Measurements from ENCODE around the gene VRK2. TPM values are rescaled to one million over a fixed set of nuclear protein-coding genes. Genes with fewer than 3 reads are reported as not detected.

VRK2 gene
- total RNA-seq, 8 experiments from 2014 or later = 1.8 to 26.6 (median 9.7) TPM

DNA sequence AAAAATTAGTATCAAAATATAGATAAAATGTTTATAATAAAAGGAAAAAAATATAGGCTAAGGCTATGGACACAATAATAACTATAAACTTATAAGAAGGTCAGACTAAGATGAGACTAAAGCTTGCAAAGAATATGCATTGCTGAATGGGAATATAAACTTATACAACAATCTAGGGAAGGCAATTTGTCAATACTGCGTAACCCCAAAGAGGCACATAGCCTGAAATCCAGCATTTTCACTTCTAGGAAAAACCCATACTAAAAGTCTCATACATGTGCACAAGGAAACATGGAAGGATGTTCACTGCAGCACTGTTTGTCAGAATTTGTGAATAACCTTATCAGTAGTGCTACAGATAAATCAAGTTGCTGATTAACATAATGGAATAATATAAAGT, 149.1 kb downstream of the VRK2 start:
- in situ Hi-C loops (cut with MboI; ENCODE audit: low pct_unique_long_range_greater_than_20kb in 2 of 9, low sequenced_read_pairs in 9 of 9, unreplicated experiment in 9 of 9) = no loop called here
- ATAC-seq (replicated peaks in 6 of 8) = no peak
- WGBS, 10 experiments = 83 to 100% (median 100%) methylated on average over 1 of the region's 1 CpG; no CpG with 5 or more reads in 3 of the 10 experiments

DNA sequence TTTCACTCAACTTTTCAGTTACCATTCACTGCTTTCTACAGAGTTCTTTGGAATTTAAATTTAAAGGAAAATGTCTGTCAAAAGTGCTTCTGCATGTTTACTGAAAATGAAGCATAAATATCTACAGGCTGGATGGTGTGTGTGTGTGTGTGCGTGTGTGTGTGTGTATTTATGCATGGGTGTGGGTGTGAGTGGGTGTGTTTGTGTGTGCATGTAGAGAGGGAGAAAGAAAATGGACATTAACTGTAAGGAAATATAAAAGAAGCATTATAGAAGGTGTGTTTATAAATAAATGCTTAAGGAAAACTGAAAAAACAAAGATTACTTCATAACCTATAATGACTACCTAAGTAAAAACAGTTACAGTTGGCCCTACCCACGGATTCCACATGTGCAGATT, 151.3 kb downstream of the VRK2 start:
- no peak for ATAC-seq (replicated peaks in 6 of 8)

More for the DNA sequence above, 149.1 kb downstream of the VRK2 start:
- no peak overlapping the region for H3K27ac ChIP-seq
- H3K4me3 ChIP-seq = no peak overlapping the region
- H3K4me1 ChIP-seq (replicated peaks in 1 of 2) = peaks cover 0 to 3% of the 10 kb centered on the region in 2 donors

DNA sequence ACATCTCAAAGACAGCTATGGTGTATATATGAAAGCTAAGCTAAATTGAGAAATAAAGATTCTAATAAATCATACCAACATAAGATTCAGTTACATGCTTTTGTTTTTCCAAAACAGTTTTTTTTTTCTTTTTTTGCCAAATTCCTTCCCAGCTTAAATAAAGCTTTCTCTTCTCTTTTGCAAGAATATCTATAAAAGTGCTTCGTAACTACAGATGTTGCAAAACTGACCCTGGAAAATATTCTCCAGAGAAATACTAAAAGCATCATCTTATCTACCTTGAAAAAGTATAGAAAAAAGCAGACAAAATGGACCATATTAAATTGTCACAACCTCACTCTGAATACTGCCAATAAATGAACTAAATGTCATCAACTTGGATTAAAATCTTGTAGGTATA, 155.8 kb downstream of the VRK2 start:
- Histone ChIP-seq H3K4me3 (no peak overlapping the region), H3K4me1 (replicated peaks in 1 of 2) (peaks cover 0 to 5% of the 10 kb centered on the region in 2 donors), H3K27ac (no peak overlapping the region)
- 83 to 100% (median 100%) methylated on average over 1 of the region's 1 CpG; no CpG with 5 or more reads in 1 of the 10 experiments for whole genome bisulfite sequencing, 10 experiments
- no peak for ATAC-seq (replicated peaks in 6 of 8)
- in situ Hi-C loops (cut with MboI; ENCODE audit: low pct_unique_long_range_greater_than_20kb in 2 of 9, low sequenced_read_pairs in 9 of 9, unreplicated experiment in 9 of 9) = no loop called here

More for the DNA sequence above, 151.3 kb downstream of the VRK2 start:
- peaks cover 0 to 3% of the 10 kb centered on the region in 2 donors for H3K4me1 ChIP-seq (replicated peaks in 1 of 2)
- WGBS, 10 experiments = 17 to 100% (median 80%) methylated on average over 1 to 2 of the region's 2 CpGs; no CpG with 5 or more reads in 2 of the 10 experiments
- no peak overlapping the region for H3K4me3 ChIP-seq
- in situ Hi-C loops (cut with MboI; ENCODE audit: low pct_unique_long_range_greater_than_20kb in 2 of 9, low sequenced_read_pairs in 9 of 9, unreplicated experiment in 9 of 9) = no loop called here
- H3K27ac ChIP-seq = no peak overlapping the region

GRCh38 chr2:58203018-58203417, 156.4 kb downstream of the VRK2 start:
- H3K4me1 ChIP-seq (replicated peaks in 1 of 2) = peaks cover 0 to 5% of the 10 kb centered on the region in 2 donors
- in situ Hi-C loops (cut with MboI; ENCODE audit: low pct_unique_long_range_greater_than_20kb in 2 of 9, low sequenced_read_pairs in 9 of 9, unreplicated experiment in 9 of 9) = no loop called here
- no peak for ATAC-seq (replicated peaks in 6 of 8)

DNA sequence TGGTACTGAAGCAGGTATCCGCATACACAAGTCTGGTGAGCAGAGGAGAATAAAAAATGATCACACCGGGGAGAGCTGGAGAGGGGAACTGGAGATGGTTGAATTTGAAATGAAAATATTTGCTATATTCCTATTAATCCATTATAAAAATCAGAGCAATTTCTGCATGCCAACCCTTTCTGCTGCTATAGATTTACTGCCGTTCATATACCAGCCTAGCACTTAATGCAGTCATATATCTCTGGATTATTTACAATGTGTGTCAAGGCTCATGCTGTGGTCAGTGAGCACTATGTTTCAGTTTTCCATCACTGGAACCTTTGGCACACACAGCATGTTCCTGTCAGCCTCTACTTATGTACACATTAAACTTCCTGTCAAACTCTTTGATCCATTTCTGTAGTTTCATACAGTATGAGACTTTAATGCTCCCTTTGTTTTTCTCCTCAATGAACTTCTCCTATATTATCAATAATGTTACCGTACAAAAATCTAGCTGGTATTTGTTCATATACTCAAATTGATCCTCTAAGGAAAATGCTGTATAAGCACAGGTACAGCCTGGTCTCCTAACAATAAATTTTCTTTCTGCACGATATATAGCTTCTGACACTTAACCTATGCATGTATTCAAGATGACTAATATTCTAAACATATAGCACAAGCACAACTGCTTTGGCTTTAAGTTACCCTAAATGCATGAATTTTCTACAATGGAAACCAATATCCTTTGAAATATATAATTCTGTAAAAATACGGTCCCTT, 157.8 kb downstream of the VRK2 start:
- H3K4me3 ChIP-seq = no peak overlapping the region
- in situ Hi-C loops (cut with MboI; ENCODE audit: low pct_unique_long_range_greater_than_20kb in 2 of 9, low sequenced_read_pairs in 9 of 9, unreplicated experiment in 9 of 9) = no loop called here
- peaks cover 0 to 5% of the 10 kb centered on the region in 2 donors for H3K4me1 ChIP-seq (replicated peaks in 1 of 2)
- ATAC-seq (replicated peaks in 6 of 8) = peak in 1 of 8 experiments; percentile 32
- H3K27ac ChIP-seq = no peak overlapping the region
- WGBS, 10 experiments = 51 to 96% (median 77%) methylated on average over 3 to 5 of the region's 6 CpGs; no CpG with 5 or more reads in 1 of the 10 experiments

More at GRCh38 chr2:58203018-58203417, 156.4 kb downstream of the VRK2 start:
- Histone ChIP-seq H3K27ac (no peak overlapping the region), H3K4me3 (no peak overlapping the region)

- in situ Hi-C loops (cut with MboI; ENCODE audit: low pct_unique_long_range_greater_than_20kb in 2 of 9, low sequenced_read_pairs in 9 of 9, unreplicated experiment in 9 of 9) = no loop called here
- ATAC-seq (replicated peaks in 6 of 8) = no peak
- WGBS, 10 experiments = 71 to 100% (median 100%) methylated on average over 1 of the region's 1 CpG; no CpG with 5 or more reads in 4 of the 10 experiments
These were observed 160.2 kb downstream of the VRK2 start for GRCh38 chr2:58206785-58207184.

DNA sequence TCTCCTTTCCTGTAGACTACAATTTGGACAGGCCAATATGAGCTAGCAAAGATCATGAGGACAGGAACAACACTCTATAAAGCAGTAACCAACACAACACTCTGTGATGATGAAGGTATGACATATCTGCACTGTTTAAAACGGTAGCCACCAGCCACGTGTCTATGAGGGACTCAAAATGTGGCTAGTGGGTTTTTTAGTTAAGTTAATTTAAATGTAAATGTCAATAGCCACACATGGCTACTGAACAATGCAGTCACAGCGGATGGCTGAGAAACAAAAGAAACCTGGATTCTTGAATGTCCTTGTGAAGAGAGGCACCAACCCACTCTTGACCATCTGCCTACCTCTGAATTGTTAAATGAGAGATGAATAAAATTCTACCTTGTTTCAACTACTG, 160.6 kb downstream of the VRK2 start:
- H3K4me1 ChIP-seq (replicated peaks in 1 of 2) = peaks cover 0 to 5% of the 10 kb centered on the region in 2 donors
- WGBS, 10 experiments = 0 to 100% (median 65%) methylated on average over 1 to 3 of the region's 3 CpGs; no CpG with 5 or more reads in 1 of the 10 experiments
- no peak overlapping the region for H3K4me3 ChIP-seq
- in situ Hi-C loops (cut with MboI; ENCODE audit: low pct_unique_long_range_greater_than_20kb in 2 of 9, low sequenced_read_pairs in 9 of 9, unreplicated experiment in 9 of 9) = no loop called here
- no peak for ATAC-seq (replicated peaks in 6 of 8)
- H3K27ac ChIP-seq = no peak overlapping the region

More at GRCh38 chr2:58206785-58207184, 160.2 kb downstream of the VRK2 start:
- peaks cover 0 to 5% of the 10 kb centered on the region in 2 donors for H3K4me1 ChIP-seq (replicated peaks in 1 of 2)
- no peak overlapping the region for H3K4me3 ChIP-seq
- no peak overlapping the region for H3K27ac ChIP-seq

Other genes starting within 250 kb of the VRK2 start
- 10 to 100 TPM in 7 of 8 experiments, 1 to 10 TPM in 1; 8.9 to 34.0 (median 29.5) TPM for gene FANCL, start 194.5 kb downstream of the VRK2 start, total RNA-seq